Fibroblast of lung (primary cell): Measurements from ENCODE around the gene GRIN3A.

Experiments
- CTCF ChIP-seq, 2 donors: IDR thresholded peaks in 1 of 2; conservative IDR thresholded peaks in 1 of 2; 1 replicate in 1 of 2; 2 replicates in 1 of 2; pipeline ENCODE4 v1.5.1; 2011 to 2012; ENCODE audit warnings: low read length in 2 of 2, control low read depth in 1 of 2, inconsistent platforms in 1 of 2, low read depth in 1 of 2, mild to moderate bottlenecking in 1 of 2
- EZH2 ChIP-seq: IDR thresholded peaks from 2 replicates; pipeline ENCODE4 v1.5.1; 2012; ENCODE audit warnings: low read length, control low read depth, mild to moderate bottlenecking; ENCODE audit errors: missing control alignments

GRCh38 chr9:101631892-101632291 lies 106.6 kb downstream of the GRIN3A start:
- TF ChIP-seq CTCF (conservative IDR thresholded peaks at IDR 0.05 in 1 of 2, IDR thresholded peaks at IDR 0.05 in 1 of 2; ENCODE audit: low read depth in 1 of 2, low read length in 2 of 2): no peak
- no peak for TF ChIP-seq EZH2
